MM.1S (cell line): ENCODE data around the gene MAD1L1.

Experiments
- CTCF ChIP-seq: fragments of 300-600 bp; sonication (generic); IDR thresholded peaks from 2 replicates; pipeline ENCODE4 v1.5.1; 2016; ENCODE audit warnings: antibody characterized with exemption, low read length, mixed read lengths
- EZH2 ChIP-seq: fragments of 300-600 bp; sonication (generic); optimal IDR thresholded peaks from 2 replicates; pipeline ENCODE3; 2017; ENCODE audit warnings: low read depth, mild to moderate bottlenecking, antibody characterized with exemption, low read length, mixed read lengths
- EZH2phosphoT487 ChIP-seq: fragments of 300-600 bp; sonication (generic); IDR thresholded peaks from 2 replicates; pipeline ENCODE4 v1.6.1; 2018; ENCODE audit warnings: antibody characterized with exemption, low read length

- TF ChIP-seq CTCF (no peak), EZH2 (no peak), EZH2phosphoT487 (no peak)
Observed at GRCh38 chr7:1887251-1887650, 345.5 kb downstream of the MAD1L1 start.
